HG03342 (cell line): ENCODE results near the gene MARK1.
"Not testable (repeated sequence)": the region's sequence is repeated elsewhere in the genome, so short reads cannot be mapped to it uniquely, and the experiment has no call there.

Source experiments
- ATAC-seq: cut with Tn5 transposase; IDR thresholded peaks from one replicate; pipeline ENCODE4 v1.9.1; 2021; ENCODE audit warnings: mild to moderate bottlenecking, moderate library complexity; ENCODE audit not compliant: unreplicated experiment

MARK1 gene

GRCh38 chr1:220605651-220606050, 77.7 kb downstream of the MARK1 start:
- ATAC-seq: not testable (repeated sequence)

- ATAC-seq: not testable (repeated sequence)
Observed at GRCh38 chr1:220611100-220611499, 83.2 kb downstream of the MARK1 start.

- ATAC-seq: no peak
Observed at GRCh38 chr1:220616836-220617235, 88.9 kb downstream of the MARK1 start.

GRCh38 chr1:220628431-220628830, 100.5 kb downstream of the MARK1 start:
- no peak for ATAC-seq

GRCh38 chr1:220631238-220631815, 103.4 kb downstream of the MARK1 start:
- no peak for ATAC-seq

- no peak for ATAC-seq
Observed at GRCh38 chr1:220637759-220638158, 109.8 kb downstream of the MARK1 start.

- no peak for ATAC-seq
Observed at GRCh38 chr1:220642285-220642684, 114.3 kb downstream of the MARK1 start.

- ATAC-seq: no peak
Observed at GRCh38 chr1:220652995-220653394, 125.1 kb downstream of the MARK1 start.

- peak; percentile 98 for ATAC-seq
Observed at GRCh38 chr1:220655509-220655908, 127.6 kb downstream of the MARK1 start.

GRCh38 chr1:220655961-220656740, 128.2 kb downstream of the MARK1 start:
- ATAC-seq: peak; percentile 20

GRCh38 chr1:220666349-220666748, 138.4 kb downstream of the MARK1 start:
- ATAC-seq: no peak

- no peak for ATAC-seq
Observed at GRCh38 chr1:220669005-220669404, 141.1 kb downstream of the MARK1 start.

GRCh38 chr1:220670365-220670764, 142.4 kb downstream of the MARK1 start:
- no peak for ATAC-seq

GRCh38 chr1:220673921-220674320, 146.0 kb downstream of the MARK1 start:
- no peak for ATAC-seq

GRCh38 chr1:220677251-220677650, 149.3 kb downstream of the MARK1 start:
- no peak for ATAC-seq

- peak; percentile 94 for ATAC-seq
Observed at GRCh38 chr1:220680085-220680687, 152.2 kb downstream of the MARK1 start.

- ATAC-seq: no peak
Observed at GRCh38 chr1:220681220-220681880, 153.4 kb downstream of the MARK1 start.

GRCh38 chr1:220682901-220683576, 155.1 kb downstream of the MARK1 start:
- ATAC-seq: no peak

GRCh38 chr1:220683716-220684115, 155.8 kb downstream of the MARK1 start:
- ATAC-seq: not testable (repeated sequence)

GRCh38 chr1:220684890-220685289, 157.0 kb downstream of the MARK1 start:
- no peak for ATAC-seq

- no peak for ATAC-seq
Observed at GRCh38 chr1:220685879-220686278, 157.9 kb downstream of the MARK1 start.
